ENCODE results near the gene SMIM44.
A peak's percentile ranks its signal among the peaks of the same experiment; 100 is the strongest.

- TF ChIP-seq, protein P1, sequence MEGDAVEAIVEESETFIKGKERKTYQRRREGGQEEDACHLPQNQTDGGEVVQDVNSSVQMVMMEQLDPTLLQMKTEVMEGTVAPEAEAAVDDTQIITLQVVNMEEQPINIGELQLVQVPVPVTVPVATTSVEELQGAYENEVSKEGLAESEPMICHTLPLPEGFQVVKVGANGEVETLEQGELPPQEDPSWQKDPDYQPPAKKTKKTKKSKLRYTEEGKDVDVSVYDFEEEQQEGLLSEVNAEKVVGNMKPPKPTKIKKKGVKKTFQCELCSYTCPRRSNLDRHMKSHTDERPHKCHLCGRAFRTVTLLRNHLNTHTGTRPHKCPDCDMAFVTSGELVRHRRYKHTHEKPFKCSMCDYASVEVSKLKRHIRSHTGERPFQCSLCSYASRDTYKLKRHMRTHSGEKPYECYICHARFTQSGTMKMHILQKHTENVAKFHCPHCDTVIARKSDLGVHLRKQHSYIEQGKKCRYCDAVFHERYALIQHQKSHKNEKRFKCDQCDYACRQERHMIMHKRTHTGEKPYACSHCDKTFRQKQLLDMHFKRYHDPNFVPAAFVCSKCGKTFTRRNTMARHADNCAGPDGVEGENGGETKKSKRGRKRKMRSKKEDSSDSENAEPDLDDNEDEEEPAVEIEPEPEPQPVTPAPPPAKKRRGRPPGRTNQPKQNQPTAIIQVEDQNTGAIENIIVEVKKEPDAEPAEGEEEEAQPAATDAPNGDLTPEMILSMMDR (conservative IDR thresholded peaks at IDR 0.05), result no peak
- TF ChIP-seq ZFX (IDR thresholded peaks at IDR 0.05), result peak; percentile 64; the same call in 1 of the 2 replicates
Observed at GRCh38 chr19:3506384-3507340, 23.4 kb upstream of the SMIM44 start.

Data from C4-2B (cell line).